Activated CD8-positive, alpha-beta memory T cell treated with anti-CD3 and anti-CD28 coated beads, Interleukin-2, amount 50 U/mL, for 48 hours (primary cell): ENCODE results near the gene SLC38A8.

Experiments used
- DNase-seq: peaks from one replicate; pipeline ENCODE4 v3.0.0-alpha.2; 2020

The SLC38A8 gene

DNA sequence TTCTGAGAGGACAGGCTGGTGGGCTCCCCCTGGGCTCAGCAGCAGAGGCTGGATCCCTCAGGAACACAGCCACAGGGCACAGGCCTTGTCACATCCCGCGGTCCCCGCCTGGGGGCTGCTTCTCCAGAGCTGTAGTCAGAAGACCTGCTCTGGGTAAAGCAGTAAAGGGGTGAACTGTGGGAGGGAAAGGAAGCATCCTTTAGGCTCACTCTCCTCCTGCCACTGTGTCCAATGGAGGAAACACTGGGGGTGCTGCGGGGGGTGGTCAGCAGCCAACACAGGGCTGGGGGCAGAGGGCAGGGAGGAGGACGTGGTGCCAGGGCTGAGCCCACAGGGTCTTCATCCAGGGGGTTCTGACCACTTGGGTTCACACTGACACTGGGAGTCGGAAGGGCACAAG is 5.0 kb upstream of the SLC38A8 start:
- DNase-seq: no peak

DNA sequence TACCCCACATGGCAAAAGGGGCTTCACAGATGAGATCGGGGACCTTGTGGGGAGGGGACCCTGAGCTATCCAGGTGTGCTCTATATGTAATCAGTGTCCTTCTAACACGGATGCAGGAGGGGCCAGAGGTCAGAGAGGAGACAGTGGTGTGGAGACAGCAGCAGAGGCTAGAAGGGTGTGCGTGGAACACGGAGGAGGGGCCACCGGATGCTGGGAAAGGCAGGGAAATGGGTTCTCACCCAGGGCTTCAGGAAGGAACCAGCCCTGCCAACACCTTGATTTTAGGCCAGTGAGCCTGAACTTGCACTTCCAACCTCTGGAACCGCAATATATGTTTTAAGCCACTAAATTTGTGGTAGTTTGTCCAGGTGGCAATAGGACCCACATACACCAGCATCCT is 4.6 kb upstream of the SLC38A8 start:
- DNase-seq: no peak

DNA sequence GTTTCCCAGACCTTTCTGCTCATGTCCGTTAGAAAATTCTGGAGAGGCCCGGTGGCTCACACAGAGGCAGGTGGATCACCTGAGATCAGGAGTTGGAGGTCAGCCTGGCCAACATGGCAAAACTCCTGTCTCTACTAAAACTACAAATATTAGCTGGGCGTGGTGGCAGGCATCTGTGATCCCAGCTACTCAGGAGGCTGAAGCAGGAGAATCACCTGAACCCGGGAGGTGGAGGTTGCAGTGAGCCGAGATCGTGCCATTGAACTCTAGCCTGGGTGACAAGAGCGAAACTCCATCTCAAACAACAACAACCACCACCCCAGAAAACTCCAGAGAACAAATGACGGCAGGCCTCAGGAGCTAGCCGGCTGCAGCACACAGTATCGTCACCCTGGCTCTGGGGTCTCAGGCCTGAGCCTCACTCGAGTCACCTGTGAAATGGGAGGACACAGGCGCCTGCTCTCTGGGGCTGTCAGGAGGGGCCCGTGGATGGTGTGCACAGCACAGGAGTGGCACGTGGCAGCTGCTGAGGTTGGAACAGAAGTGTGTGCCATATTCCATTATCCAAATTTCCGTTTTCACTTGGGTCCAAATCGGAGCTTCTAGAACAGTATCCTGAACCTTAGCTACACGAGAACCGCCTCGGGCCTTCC is 3.3 kb upstream of the SLC38A8 start:
- DNase-seq: no peak

DNA sequence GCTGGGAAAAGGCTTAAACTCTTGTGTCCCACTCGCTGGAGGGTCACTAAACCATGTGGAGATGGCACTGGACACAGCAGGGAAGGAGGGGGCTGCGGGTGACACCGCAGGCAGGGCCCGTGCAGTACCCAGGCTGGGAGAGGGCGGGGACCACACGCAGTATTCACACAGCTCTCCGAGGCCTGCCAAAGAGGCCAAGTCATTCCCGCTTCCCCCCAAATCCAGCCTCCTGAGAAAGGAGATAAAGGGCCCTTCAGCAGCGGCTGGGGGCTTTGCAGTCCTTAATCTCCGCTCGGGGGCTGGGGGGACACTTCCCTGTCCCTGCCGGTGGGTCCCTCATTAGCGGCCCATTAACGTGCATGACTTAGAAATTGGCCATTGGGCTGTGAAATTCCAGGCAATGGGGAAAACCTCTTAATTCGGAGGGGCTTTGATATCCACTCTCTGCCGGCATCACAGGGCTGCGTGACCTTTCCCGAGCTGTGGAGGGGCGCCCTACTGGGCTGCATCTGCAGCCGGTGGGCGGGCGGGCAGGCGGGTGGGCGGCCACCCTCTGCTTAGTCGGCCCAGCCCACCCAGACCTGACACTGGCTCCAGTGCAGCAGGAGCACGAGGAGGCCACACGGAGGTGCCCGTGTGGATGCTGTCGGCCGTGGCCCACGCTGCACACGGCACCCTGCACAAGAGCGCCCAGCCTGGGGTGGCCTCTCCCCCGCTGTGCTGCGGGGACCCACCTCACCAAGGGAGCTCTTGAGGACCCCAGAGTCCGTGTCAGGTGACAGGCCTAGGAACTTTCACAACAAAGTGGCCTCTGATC is 2.6 kb upstream of the SLC38A8 start:
- no peak for DNase-seq

DNA sequence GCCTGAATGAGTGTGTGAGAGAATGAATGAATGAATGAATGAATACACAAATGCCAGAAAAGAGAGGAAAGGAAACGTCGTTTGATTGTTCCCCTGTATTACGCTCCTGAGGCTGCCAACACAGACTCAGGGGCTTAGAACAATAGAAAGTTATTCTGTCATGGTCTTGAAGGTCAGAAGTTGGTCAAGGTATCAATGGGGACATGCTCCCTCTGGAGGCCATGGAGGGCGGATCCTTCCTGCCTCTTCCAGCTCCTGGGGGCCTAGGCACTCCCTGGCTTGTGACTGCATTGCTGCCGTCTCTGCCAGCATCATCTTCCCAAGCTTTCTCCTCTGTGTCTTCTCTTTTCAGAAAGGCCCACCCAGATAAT is 1.5 kb upstream of the SLC38A8 start:
- no peak for DNase-seq

DNA sequence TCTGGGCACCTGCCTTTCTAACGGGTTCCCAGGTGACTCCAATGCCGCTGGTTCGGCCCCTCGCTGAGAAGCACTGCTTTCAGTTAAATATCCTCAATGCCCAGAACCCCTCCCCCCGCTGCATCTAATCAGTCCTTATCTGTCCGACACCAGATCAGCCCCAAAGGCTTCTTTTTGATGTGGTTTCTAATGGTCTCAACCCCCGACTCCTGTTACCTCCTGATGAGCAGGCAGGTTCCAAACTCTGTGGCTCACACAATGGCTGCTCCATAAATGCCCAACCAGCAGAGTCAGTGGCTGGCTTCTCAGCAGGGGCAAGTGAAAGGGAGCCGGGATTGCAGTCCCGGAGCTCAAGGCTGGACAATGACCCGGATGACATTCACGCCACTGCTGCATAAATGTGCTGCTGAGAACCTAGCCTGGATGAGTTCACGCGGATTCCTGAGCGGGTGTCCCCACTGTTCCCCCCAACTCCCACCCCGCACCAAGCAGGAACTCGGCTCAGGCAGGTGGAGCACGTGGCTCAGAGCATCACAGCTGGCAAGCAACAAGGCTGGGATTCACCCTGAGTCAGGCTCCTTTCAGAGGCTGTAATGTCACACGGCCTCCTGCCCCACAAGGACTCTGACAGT is 1.0 kb upstream of the SLC38A8 start:
- DNase-seq: no peak

DNA sequence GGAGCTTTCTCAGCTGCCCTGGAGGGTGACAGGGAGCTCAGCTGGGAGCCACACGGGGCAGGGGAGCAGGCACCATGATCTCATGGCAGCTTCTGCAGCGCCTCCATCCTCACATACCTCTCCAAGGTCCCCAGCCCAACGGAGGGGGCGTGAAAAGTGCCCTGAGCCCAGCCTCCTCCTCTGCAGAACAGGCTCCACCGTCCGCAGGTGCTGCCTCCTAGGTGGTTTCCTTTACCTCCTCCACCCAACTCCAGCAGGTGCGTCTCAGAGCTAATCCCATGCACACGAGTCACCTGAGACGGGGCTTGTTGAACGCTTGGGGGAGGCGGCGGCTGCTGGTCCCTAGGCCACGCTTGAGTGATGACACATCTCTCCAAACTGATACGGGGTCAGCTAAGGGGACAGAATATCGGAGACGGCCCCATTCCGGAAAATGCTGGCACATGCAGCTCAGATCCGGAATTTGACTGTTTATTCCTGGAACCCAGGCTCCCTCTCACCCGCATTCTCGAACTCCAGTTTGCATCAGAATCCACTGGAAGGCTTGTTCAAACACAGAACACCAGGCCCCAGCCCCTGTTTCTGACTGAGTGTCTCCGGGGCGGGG is 387 bp upstream of the SLC38A8 start:
- DNase-seq: no peak

DNA sequence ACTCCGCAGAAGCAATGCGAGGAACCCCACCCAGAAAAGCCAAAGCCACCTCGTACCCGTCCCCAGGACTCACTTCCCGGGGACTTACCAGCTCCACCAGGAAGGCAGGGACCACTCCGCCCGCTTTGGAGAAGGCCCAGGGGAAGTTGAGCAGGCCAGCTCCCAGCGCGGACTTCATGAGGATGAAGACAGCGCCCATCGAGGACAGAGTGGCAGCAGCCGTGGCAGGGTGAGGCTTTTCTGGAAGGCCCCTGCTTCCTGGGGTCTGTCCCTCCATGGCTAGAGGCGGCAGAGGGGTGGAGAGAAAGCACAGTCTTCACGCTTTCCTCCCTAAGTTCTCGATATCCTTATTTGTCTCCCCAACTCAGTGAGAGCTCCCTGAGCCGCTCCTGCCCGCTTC is 714 bp downstream of the SLC38A8 start:
- DNase-seq: no peak

DNA sequence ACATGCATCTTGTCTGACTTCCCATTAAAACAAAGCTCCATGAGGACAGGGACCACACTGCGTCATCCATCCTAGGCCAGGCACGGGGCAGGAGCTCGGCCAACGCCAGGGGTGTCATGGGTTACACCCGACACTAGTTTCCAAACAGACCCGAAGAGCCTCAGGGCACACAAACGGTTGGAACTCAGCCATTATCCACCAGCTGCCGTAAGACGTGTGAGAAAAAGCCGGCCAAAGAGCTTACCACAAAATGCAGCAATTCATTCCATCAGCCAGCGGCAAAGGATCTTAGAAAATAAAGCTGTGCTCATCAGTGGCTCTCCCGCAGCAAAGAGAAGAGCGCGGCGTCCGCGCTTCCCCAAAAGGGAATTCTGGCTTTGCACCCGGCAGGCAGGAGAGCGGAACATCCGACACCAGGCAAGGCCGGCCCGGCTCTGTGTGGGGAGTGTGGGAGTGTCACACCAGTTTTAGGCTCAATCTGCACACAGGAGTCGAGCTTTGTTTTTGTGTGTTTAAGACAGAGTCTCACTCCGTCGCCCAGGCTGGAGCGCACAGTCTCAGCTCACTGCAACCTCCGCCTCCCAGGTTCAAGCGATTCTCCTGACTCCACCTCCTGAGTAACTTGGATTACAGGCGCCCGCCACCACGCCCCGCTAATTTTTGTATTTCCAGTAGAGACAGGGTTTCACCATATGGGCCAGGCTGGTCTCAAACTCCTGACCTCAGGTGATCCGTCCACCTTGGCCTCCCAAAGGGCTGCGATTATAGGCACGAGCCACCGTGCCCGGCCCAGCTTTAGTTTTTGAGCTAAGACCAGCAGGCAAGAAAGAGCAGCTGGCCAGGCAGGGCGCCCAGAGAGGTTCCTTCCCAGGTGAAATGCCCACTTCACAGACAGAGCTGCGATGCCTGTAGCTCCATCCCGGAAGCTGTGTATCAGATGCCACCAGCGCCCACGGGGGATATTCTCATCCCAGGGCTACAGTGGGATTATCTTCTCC is 1.5 kb downstream of the SLC38A8 start:
- DNase-seq: no peak

DNA sequence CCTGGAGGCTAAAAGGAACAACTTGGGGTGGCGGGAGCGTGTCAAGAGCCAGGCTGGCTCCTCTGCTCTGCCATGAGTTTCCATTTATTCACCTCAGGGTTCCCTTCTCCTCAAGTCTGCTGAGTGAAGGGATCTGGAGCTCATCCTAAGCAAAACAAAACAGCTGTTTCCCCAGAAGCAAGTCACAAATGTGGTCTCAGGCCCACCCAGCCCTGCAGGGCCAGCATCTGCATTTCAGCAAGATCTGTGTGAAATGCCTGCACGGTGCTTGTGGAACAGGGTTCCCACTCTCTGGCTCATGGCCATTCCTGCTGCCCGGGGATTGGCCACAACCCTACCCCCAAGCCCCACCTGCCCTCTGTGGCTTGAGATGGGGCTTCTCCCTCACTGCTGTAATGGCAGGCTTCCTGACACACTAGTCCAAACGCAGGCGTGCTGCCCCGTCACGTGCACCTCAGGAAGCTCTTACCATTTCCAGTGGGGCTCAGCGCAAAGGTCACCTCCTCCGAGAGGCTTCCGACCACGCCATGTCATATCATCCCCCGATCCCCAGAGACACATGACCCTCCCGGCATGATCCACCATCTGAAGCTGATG is 2.3 kb downstream of the SLC38A8 start:
- DNase-seq: no peak

DNA sequence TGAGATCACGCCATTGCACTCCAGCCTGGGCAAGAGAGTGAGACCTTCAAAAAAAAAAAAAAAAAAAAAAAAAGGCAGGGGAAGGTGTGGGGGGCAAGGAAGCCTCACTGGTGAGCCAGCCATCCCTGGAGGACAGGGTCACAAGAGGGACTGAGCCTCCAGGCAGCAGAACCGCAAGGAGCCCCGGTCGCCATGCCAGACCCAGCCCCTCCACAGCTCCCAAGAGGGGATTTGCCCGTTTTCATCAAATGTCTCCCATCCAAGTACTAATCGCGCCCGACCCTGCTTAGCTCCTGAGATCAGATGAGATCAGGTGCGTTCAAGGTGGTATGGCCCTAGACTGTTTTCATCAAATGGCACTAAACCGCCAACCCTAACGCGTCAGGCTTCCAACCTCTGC is 2.9 kb downstream of the SLC38A8 start:
- no peak for DNase-seq

DNA sequence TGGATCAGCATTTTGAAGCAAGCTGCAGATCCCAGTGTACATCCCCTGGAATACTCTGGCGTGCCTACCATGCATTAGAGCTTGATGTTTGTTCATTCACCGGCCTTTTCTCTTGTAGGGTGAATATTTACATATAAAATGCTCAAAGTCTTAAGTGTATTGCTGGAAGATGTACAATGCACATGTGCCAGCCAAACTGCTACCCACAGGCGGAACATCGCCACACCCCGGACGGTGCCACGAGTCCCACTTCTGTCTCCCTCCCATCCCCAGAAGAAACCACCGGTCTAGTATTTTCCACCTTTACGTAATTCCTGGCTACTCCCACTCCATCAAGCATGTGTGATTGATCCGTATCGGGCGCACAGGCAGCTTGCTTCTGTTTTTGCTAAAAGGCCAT is 4.1 kb downstream of the SLC38A8 start:
- DNase-seq: no peak

DNA sequence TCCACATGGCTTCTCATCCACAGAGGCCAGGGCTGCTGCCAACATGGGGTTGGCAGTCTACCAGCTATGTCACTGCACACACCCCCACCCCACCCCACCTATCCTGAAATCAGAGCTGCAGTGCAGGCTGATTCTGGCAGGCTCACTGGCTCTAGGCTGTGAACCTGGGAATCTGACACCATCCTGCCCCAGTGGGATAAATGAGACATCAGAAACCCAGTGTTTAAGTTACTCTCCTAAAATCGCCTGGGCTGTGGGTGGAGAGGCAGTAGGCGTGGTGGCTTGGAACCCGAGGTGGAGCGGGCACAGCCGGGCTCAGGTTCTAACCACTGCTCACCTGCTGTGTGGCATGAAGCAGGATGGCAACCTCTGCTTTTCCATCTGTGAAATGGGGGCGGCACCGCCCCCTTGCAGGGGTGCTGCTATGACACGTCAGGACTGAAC is 5.6 kb downstream of the SLC38A8 start:
- DNase-seq: no peak

DNA sequence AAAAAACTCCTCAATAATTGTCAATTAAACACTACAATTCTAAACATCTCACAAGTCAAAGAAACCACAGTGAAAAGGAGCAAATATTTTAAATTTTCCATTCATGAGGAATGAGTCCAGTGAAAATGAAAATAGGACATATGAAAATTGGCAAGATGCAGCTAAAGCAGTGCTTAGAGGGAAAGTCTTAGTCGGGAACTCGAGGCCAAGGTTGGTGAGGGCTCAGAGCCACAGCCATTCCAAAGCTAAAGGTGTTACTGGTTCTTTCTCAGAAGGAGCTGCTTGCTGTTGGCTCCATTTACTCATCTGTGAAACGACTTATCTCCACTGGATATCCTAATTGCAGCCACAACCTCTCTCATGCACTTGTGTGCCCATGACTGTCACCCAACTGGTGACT is 6.5 kb downstream of the SLC38A8 start:
- DNase-seq: no peak

DNA sequence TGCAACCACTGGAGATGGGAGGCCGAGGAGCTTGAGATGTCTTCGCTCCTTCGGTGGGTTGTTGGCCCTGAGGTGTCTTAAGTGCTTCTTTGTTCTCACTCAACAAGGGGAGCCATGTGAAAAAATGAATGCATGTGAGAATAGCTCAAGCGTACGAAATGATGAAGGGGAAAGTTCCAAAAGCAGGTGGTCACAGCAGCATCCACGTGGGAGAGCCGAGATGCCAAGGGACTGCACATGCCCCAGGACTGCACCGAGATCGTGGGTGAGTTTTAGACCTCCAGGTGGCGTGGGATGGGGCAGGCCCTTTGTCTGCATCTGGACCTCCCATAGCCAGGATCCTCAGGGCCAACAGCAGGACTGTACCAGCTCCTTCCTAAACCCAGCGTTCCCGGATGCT is 8.1 kb downstream of the SLC38A8 start:
- DNase-seq: no peak

DNA sequence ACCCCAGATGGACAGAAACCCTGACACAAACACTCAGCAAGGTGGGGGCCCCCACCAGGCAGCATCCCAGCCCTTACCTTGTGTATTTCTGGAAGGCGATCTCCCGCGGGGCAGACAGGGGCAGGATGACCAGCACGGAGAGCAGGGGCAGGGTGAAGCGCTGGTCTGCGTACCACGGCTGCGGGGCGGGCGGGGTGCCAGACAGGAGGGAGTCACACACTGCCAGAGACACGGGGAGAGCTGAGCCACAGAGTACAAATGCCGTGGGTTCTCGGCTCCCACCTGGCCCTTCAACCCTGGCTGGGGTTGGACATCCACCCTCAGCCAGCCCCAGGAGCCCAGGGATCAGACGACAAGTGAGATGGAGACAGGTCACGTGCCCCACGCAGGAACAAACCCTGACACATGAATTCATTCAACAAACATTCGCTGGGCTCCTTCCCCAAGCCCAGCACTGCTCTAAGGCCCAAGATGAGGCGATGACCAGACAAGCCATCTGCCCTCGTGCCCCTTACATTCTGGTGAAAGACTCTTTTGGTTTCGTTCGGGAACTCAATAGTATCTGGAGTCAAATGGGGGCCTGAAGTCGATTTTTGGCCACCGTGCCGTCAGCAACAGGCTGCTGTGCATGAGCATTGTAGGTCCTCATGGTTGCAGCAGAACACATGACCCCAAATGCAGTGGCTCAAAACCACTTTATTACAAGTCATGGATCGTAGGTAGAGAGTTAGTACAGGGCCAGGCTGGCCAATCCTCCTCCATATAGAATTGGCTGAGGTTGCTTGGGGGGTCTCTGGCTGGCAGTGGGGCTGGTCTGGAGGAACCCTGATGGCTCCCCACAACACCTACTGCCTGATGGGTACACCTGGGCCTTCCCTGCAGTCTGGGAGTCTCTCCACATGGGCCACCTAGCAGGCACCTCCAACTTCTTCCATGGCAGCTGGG is 9.1 kb downstream of the SLC38A8 start:
- DNase-seq: no peak

DNA sequence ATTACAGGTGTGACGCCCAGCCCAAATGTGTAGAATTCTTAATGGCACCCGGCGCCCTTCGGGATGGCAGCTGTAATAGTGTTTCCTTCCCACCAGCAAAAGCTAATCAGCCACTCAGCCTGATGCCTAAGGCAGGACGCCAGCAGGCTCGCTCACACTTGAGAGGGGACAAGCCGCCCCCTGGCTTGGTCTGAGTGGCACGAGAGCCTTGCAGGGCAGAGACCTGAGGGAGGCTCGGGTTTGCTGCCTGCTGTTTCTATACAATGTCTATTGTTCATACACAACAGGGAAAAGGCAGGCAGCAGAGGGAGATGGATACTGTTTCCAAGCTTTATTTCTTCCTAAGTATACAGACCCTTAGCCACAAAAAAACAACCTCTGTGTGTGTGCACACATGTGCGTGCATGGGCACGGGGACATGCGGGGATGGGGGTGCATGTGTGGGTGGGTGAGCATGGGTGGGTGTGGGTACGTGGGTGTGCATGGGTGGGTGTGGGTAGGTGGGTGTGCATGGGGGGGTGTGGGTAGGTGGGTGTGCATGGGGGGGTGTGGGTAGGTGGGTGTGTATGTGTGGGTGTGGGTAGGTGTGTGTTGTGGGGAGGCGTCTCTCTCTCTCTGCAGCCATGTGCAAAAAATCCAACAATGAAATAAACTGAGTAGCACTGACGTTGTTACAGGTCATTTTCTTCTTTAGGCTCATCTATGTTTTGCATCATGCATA is 10.0 kb downstream of the SLC38A8 start:
- no peak for DNase-seq

DNA sequence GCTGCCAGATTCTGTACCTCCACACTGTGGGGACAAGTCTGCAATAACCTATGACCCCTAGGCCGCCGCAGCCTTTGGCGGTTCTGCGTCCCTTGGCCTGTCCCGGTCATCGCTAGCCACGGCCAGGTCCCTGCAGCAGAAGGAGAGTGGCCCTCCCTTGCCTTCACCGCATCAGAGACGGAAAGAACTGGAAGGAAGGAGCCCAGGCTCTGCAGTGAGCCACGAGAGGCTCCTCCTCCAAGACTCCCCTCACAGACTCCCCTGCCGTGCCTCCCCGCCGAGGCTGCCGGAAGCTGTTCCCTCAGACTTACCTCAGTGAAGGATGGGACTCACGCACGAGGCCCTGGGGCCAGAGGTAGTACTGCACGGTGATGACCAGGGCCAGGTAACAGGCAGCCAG is 11.0 kb downstream of the SLC38A8 start:
- DNase-seq: no peak

DNA sequence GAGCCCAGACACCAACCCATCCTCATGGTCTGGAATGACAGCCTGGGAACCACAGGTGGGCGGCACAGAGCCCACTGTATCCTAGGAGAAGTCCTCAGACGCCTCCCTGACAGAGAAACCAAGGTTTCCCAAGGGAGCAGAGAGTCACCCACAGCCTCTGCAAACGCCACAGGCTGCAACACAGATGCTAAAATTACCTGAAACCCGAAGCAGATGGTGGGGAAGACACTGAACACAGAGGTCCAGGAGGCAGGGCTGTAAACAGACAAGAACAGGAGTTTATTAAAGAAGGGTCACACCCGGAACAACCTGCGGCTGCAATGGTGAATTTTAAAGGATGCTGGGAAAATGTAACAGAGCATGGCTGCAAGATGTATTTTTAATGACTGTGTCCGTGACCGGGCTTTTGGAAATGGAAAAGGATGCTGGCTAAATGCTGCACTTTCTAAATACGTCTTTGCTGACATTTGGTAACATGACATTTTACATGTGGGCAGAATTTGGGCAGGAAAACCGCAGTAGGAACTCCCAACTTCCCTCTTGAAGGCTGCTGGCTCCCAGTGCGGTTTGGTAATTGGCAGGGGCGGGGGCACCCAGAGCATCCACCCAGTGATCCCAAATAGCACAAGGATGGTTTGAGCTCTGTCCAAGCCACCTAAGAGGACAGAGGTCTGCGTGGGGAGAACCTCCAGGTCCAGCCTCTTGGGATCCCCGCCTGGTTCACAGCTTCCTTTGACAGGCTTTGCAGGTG is 13.1 kb downstream of the SLC38A8 start:
- no peak for DNase-seq
